Fibroblast of mammary gland (primary cell): ENCODE measurements around the gene TARM1.
"Not testable (repeated sequence)": the region's sequence is repeated elsewhere in the genome, so short reads cannot be mapped to it uniquely, and the experiment has no call there.

ENCODE experiments used
- DNase-seq: peaks from one replicate; pipeline ENCODE4 v3.0.0-alpha.2; 2010; ENCODE audit warnings: low read depth
- H3K4me3 ChIP-seq: 2 replicates; pipeline ENCODE4 v1.5.1; 2011; ENCODE audit warnings: low read depth, mild to moderate bottlenecking, low read length, moderate library complexity; ENCODE audit not compliant: control insufficient read depth
- CTCF ChIP-seq: conservative IDR thresholded peaks from 2 replicates; pipeline ENCODE4 v1.5.1; 2011; ENCODE audit warnings: low read depth, low read length, inconsistent platforms; ENCODE audit not compliant: control insufficient read depth, insufficient read depth

The TARM1 gene

GRCh38 chr19:54047616-54048015, 33.5 kb downstream of the TARM1 start:
- DNase-seq, result peak; percentile 20
- TF ChIP-seq CTCF, result no peak
- H3K4me3 ChIP-seq, result no peak overlapping the region

- TF ChIP-seq CTCF, result no peak
- no peak for DNase-seq
- no peak overlapping the region for H3K4me3 ChIP-seq
Measured at GRCh38 chr19:54045771-54046170, 35.4 kb downstream of the TARM1 start.

GRCh38 chr19:54042989-54043388, 38.2 kb downstream of the TARM1 start:
- no peak for TF ChIP-seq CTCF
- no peak for DNase-seq
- H3K4me3 ChIP-seq, result no peak overlapping the region

GRCh38 chr19:54041969-54042606, 39.1 kb downstream of the TARM1 start:
- TF ChIP-seq CTCF, result no peak
- no peak for DNase-seq
- no peak overlapping the region for H3K4me3 ChIP-seq

GRCh38 chr19:54040003-54040402, 41.2 kb downstream of the TARM1 start:
- no peak for DNase-seq
- no peak for TF ChIP-seq CTCF
- H3K4me3 ChIP-seq, result no peak overlapping the region

- not testable (repeated sequence) for H3K4me3 ChIP-seq
- peak; percentile 56 for DNase-seq
Measured at GRCh38 chr19:54036542-54036941, 44.6 kb downstream of the TARM1 start.

GRCh38 chr19:54035215-54036178, 45.7 kb downstream of the TARM1 start:
- no peak overlapping the region for H3K4me3 ChIP-seq
- peak; percentile 94 for DNase-seq
- TF ChIP-seq CTCF, result no peak
